GM12864 (cell line): ENCODE measurements around the gene DPP9.

Experiments
- DNase-seq: peaks from one replicate; pipeline ENCODE4 v3.0.0-alpha.2; 2011; ENCODE audit warnings: low read depth
- H3K4me3 ChIP-seq: 2 replicates; pipeline ENCODE4 v1.5.1; 2011; ENCODE audit warnings: mild to moderate bottlenecking, low read depth, low read length, control low read depth
- CTCF ChIP-seq: IDR thresholded peaks from 2 replicates; pipeline ENCODE4 v1.5.1; 2011; ENCODE audit warnings: low read depth, mild to moderate bottlenecking, moderate library complexity, low read length, control low read depth, inconsistent platforms; ENCODE audit errors: missing control alignments

DPP9 gene

GRCh38 chr19:4709440-4710280 is 14.0 kb downstream of the DPP9 start:
- no peak for DNase-seq
- H3K4me3 ChIP-seq = no peak overlapping the region
- no peak for TF ChIP-seq CTCF

- DNase-seq = no peak
- H3K4me3 ChIP-seq = no peak overlapping the region
- TF ChIP-seq CTCF = no peak
These were observed 15.5 kb downstream of the DPP9 start for GRCh38 chr19:4707956-4708650.

GRCh38 chr19:4707322-4707721 is 16.3 kb downstream of the DPP9 start:
- H3K4me3 ChIP-seq = no peak overlapping the region
- TF ChIP-seq CTCF = no peak
- DNase-seq = no peak

- H3K4me3 ChIP-seq = no peak overlapping the region
- DNase-seq = no peak
- no peak for TF ChIP-seq CTCF
These were observed 18.1 kb downstream of the DPP9 start for GRCh38 chr19:4705413-4706131.

GRCh38 chr19:4704317-4704673 is 19.3 kb downstream of the DPP9 start:
- no peak for TF ChIP-seq CTCF
- no peak overlapping the region for H3K4me3 ChIP-seq
- no peak for DNase-seq

GRCh38 chr19:4703671-4704316 is 19.8 kb downstream of the DPP9 start:
- no peak for TF ChIP-seq CTCF
- DNase-seq = no peak
- no peak overlapping the region for H3K4me3 ChIP-seq
